GM10847 (cell line): ENCODE results near the gene PHF23.
A peak's percentile ranks its signal among the peaks of the same experiment; 100 is the strongest.

Experiments used
- POLR2A ChIP-seq: IDR thresholded peaks from 2 replicates; pipeline ENCODE4 v1.6.1; 2011; ENCODE audit not compliant: insufficient read length; ENCODE audit errors: extremely low read depth

PHF23 gene

GRCh38 chr17:7262192-7262934 lies 23.1 kb upstream of the PHF23 start, which contains the start of gene CLDN7:
Gene CLDN7 (minus strand): TSS chr17:7262478. CDS start chr17:7262043, 435 bp downstream.
- TF ChIP-seq POLR2A, result no peak

GRCh38 chr17:7261379-7262191 lies 22.3 kb upstream of the PHF23 start:
- TF ChIP-seq POLR2A, result no peak

GRCh38 chr17:7260651-7261378 lies 21.6 kb upstream of the PHF23 start:
- TF ChIP-seq POLR2A, result no peak

GRCh38 chr17:7260151-7260550 lies 20.9 kb upstream of the PHF23 start:
- TF ChIP-seq POLR2A, result no peak

- TF ChIP-seq POLR2A, result no peak
These were observed 20.3 kb upstream of the PHF23 start for GRCh38 chr17:7259555-7259889.

GRCh38 chr17:7258731-7259554 lies 19.7 kb upstream of the PHF23 start:
- TF ChIP-seq POLR2A, result no peak

DNA sequence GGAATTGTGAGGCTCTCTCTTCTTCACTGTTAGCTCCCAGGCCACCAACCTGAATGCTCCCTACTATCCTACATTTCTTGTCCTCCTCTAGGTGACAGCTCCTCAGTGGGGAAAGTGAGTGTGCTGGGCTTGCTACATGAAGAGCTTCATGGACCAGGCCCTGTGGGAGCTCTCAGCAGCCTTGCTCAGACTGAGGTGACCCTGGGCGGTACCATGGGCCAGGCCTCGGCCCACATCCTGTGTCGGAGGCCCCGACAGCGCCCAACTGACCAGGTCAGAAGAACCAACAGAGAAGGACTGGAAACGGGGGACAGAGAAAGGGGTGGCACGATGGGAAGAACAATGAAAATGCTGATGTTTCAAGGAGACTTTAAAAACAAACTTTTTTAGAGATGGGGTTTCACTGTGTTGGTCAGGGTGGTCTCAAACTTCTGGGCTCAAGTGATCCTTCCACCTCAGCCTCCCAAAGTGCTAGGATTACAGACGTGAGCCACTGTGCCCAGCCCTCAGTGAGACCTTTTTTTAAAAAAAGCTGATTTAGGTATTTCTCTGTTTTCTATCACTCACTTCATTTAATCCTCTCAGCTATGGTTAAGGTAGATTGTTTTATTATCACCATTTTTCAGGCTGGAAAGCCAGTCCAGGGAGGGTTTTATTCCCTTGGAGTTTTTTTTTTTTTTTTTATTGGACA lies 17.7 kb upstream of the PHF23 start:
- TF ChIP-seq POLR2A, result no peak

DNA sequence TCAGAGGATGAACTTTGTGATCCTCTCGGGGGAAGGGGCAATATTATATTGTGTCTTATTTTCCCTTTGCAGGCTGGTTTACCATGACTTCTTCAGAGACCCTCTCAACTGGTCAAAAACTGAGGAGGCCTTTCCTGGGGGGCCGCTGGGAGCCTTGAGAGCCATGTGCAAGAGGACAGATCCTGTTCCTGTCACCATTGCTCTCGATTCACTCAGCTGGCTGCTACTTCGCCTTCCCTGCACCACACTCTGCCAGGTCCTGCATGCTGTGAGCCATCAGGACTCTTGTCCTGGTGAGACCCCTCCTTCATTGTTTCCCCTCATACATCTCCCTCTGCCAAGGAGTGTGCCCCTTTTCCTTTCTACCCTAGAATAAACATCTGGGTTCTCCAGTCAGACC lies 15.3 kb upstream of the PHF23 start:
- TF ChIP-seq POLR2A, result no peak

GRCh38 chr17:7253082-7253481 lies 13.8 kb upstream of the PHF23 start:
- TF ChIP-seq POLR2A, result no peak

- peak; percentile 88 for TF ChIP-seq POLR2A
These were observed 13.2 kb upstream of the PHF23 start, which contains the start of gene ELP5 for GRCh38 chr17:7252176-7253043. Gene ELP5 (plus strand): TSS chr17:7252215. CDS start chr17:7252551, 336 bp downstream.

DNA sequence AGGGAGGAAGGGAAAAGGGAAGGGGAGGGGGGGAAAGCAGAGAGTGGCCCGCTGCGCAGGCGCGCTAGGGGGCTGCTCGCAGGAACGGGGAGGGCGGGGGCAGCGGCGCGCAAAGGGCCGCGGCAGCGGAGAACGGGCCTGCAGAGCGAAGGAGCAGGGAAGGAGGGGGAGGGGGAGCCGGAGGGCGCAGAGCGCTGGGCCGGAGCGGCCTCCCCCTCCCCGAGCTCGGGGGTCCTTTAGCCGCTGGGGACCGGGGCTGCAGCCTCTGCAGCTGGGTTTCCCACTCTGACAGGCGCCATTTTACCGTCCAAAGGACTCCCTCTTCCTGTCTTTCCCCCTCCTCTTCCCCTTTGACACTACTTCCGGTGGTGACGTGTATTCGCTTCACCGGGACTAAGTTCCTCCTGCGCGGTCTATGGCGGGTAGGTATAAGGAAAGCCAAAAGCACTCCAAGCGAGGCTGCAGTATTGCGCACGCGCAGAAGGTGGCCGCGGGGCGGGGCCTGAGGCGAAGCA lies 12.5 kb upstream of the PHF23 start, which contains the start of gene CTDNEP1:
Gene CTDNEP1, minus strand, starts transcription at position 74 of the 515 bp plus-strand sequence. CDS start 438 bp downstream, outside the sequence.
- TF ChIP-seq POLR2A, result no peak

GRCh38 chr17:7250695-7251627 lies 11.7 kb upstream of the PHF23 start:
- TF ChIP-seq POLR2A, result no peak
